K562 (cell line): ENCODE measurements around the gene AGAP3. TPM values are rescaled to one million over a fixed set of nuclear protein-coding genes. Genes with fewer than 3 reads are reported as not detected.
A peak's percentile ranks its signal among the peaks of the same experiment; 100 is the strongest.

ENCODE experiments used
- CHAMP1 ChIP-seq: fragments of 450-650 bp; IDR thresholded peaks from 2 replicates; pipeline ENCODE4 v1.6.1; 2016; ENCODE audit warnings: mild to moderate bottlenecking
- CREB5 ChIP-seq: fragments of 250-450 bp; sonication (Bioruptor Pico); IDR thresholded peaks from 2 replicates; pipeline ENCODE4 v1.5.0; 2020; ENCODE audit warnings: mild to moderate bottlenecking
- E2F8 ChIP-seq: fragments of 450-650 bp; IDR thresholded peaks from 2 replicates; pipeline ENCODE4 v1.7.1; 2018; ENCODE audit warnings: mild to moderate bottlenecking, low read depth; ENCODE audit not compliant: partially characterized antibody
- EHMT2 ChIP-seq: fragments of 450-650 bp; IDR thresholded peaks from 2 replicates; pipeline ENCODE4 v1.6.1; 2018; ENCODE audit warnings: antibody characterized with exemption
- GTF2E2 ChIP-seq: fragments of 200-800 bp; sonication (Bioruptor generic); IDR thresholded peaks from 2 replicates; pipeline ENCODE4 v1.6.1; 2016; ENCODE audit warnings: missing genetic modification characterization, missing compliant biosample characterization
- HMG20B ChIP-seq: fragments of 250-450 bp; sonication (Bioruptor Pico); IDR thresholded peaks from 2 replicates; pipeline ENCODE4 v1.5.0; 2021; ENCODE audit warnings: mild to moderate bottlenecking
- IRF2 ChIP-seq: sonication (generic); formaldehyde crosslinking; IDR thresholded peaks from 2 replicates; pipeline ENCODE4 v1.8.1; 2022; ENCODE audit warnings: mild to moderate bottlenecking, missing genetic modification reagents
- KAT2B ChIP-seq: IDR thresholded peaks from one replicate; pipeline ENCODE4 v1.6.1; 2012; ENCODE audit warnings: low read depth, mild to moderate bottlenecking, control low read depth, inconsistent platforms, low read length, moderate library complexity
- MECOM ChIP-seq: fragments of 250-450 bp; sonication (Bioruptor Pico); IDR thresholded peaks from 2 replicates; pipeline ENCODE4 v1.8.0; 2022; ENCODE audit warnings: inconsistent platforms
- PHF21A ChIP-seq: fragments of 450-650 bp; IDR thresholded peaks from 2 replicates; pipeline ENCODE4 v1.6.1; 2017; ENCODE audit warnings: low read depth, borderline replicate concordance
- TBL1XR1 ChIP-seq, 2 experiments: IDR thresholded peaks; 2 replicates each; pipeline ENCODE4 v1.6.1; 2012; ENCODE audit warnings: improper control_type of control experiment in 2 of 2, low read length in 2 of 2, mild to moderate bottlenecking in 1 of 2
- TGIF2 ChIP-seq: sonication (generic); formaldehyde crosslinking; IDR thresholded peaks from 2 replicates; pipeline ENCODE4 v1.8.1; 2022; ENCODE audit warnings: mild to moderate bottlenecking, missing genetic modification reagents, moderate library complexity
- TRIM25 ChIP-seq: fragments of 450-650 bp; IDR thresholded peaks from 2 replicates; pipeline ENCODE4 v1.7.0; 2016; ENCODE audit warnings: borderline replicate concordance
- ZNF184 ChIP-seq: sonication (generic); formaldehyde crosslinking; IDR thresholded peaks from 2 replicates; pipeline ENCODE4 v1.5.0; 2020; ENCODE audit warnings: missing genetic modification reagents
- ZNF217 ChIP-seq: sonication (generic); formaldehyde crosslinking; IDR thresholded peaks from 2 replicates; pipeline ENCODE4 v1.8.0; 2022; ENCODE audit warnings: mild to moderate bottlenecking, missing genetic modification reagents
- polyA plus RNA-seq, 8 experiments: library from polyadenylated mRNA; depleted of rRNA in 4 of 8; stranded (reverse) in 5 of 8; unstranded in 3 of 8; fragments of >200 nt; fragmentation: Nextera tagmentation in 2 of 8; fragmentation: Illumina TruSeq in 1 of 8; extraction: Ambion mirVana in 2 of 8; extraction: Trizol in 1 of 8; gene quantifications; 2 replicates each; pipeline versions ENCODE4 v1.2.1 to v1.2.3, GENCODE V29; 2011 to 2014; ENCODE audit warnings: inconsistent platforms in 1 of 8, missing spikeins in 1 of 8
- total RNA-seq, 7 experiments: library from RNA; depleted of rRNA in 6 of 7; stranded (reverse); fragments of >200 nt in 6 of 7; fragmentation: Illumina TruSeq in 2 of 7; extraction: Trizol in 2 of 7; gene quantifications; 2 replicates each; pipeline versions ENCODE4 v1.2.1 to v1.2.3, GENCODE V29; 2011 to 2021; ENCODE audit warnings: low replicate concordance in 1 of 7
- TF ChIP-seq, protein P1 (sequence below), 2 experiments: fragments of 450-650 bp in 1 of 2; IDR thresholded peaks; 2 replicates each; pipeline ENCODE4 v1.6.1; 2011 to 2017; ENCODE audit warnings: low read depth in 2 of 2, antibody characterized with exemption in 1 of 2, borderline replicate concordance in 1 of 2, low read length in 1 of 2, mild to moderate bottlenecking in 1 of 2, mixed read lengths in 1 of 2; ENCODE audit not compliant: control insufficient read depth in 1 of 2

The AGAP3 gene
- total and polyA plus RNA-seq, 9 of the 15 experiments (the other 6 are each of a cell fraction or from before 2014, with no cell fraction given) = 3.4 to 208 (median 62.2) TPM

GRCh38 chr7:151058781-151059366, 27.4 kb upstream of the AGAP3 start (continued):
- TF ChIP-seq, protein P1, sequence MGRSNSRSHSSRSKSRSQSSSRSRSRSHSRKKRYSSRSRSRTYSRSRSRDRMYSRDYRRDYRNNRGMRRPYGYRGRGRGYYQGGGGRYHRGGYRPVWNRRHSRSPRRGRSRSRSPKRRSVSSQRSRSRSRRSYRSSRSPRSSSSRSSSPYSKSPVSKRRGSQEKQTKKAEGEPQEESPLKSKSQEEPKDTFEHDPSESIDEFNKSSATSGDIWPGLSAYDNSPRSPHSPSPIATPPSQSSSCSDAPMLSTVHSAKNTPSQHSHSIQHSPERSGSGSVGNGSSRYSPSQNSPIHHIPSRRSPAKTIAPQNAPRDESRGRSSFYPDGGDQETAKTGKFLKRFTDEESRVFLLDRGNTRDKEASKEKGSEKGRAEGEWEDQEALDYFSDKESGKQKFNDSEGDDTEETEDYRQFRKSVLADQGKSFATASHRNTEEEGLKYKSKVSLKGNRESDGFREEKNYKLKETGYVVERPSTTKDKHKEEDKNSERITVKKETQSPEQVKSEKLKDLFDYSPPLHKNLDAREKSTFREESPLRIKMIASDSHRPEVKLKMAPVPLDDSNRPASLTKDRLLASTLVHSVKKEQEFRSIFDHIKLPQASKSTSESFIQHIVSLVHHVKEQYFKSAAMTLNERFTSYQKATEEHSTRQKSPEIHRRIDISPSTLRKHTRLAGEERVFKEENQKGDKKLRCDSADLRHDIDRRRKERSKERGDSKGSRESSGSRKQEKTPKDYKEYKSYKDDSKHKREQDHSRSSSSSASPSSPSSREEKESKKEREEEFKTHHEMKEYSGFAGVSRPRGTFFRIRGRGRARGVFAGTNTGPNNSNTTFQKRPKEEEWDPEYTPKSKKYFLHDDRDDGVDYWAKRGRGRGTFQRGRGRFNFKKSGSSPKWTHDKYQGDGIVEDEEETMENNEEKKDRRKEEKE (IDR thresholded peaks at IDR 0.05; ENCODE audit: borderline replicate concordance in 1 of 2, control insufficient read depth in 1 of 2, low read depth in 2 of 2, low read length in 1 of 2) = no peak
- TF ChIP-seq IRF2 (CRISPR knock-in tag) = no peak
- peak; percentile 60; the same call in 1 of the 2 replicates for TF ChIP-seq HMG20B (CRISPR knock-in tag)
- TF ChIP-seq E2F8 = no peak
- TF ChIP-seq ZNF184 (CRISPR knock-in tag) = no peak
- TF ChIP-seq EHMT2 = no peak
- 0 out of 4 replicates have a peak, but pooled peaks of 1 of the 2 experiments have one; percentile 2 for TF ChIP-seq TBL1XR1 (IDR thresholded peaks at IDR 0.05; ENCODE audit: low read length in 2 of 2)
- no peak for TF ChIP-seq KAT2B
- TF ChIP-seq PHF21A = no peak
- TF ChIP-seq TRIM25 = 0 out of 2 replicates have a peak, but pooled peaks have one; percentile 27
- TF ChIP-seq CHAMP1 = no peak
- TF ChIP-seq ZNF217 = no peak
- peak; percentile 17; the same call in 1 of the 2 replicates for TF ChIP-seq MECOM (CRISPR knock-in tag)
- TF ChIP-seq TGIF2 = no peak
- TF ChIP-seq CREB5 (CRISPR knock-in tag) = no peak
- 0 out of 2 replicates have a peak, but pooled peaks have one; percentile 22 for TF ChIP-seq GTF2E2
